K562 (cell line): Measurements from ENCODE around the gene UNC5B. TPM values are rescaled to one million over a fixed set of nuclear protein-coding genes. Genes with fewer than 3 reads are reported as not detected.

Experiments
- ATAC-seq: fragments of 200-7000 bp; cut with Tn5 transposase; 3 replicates; pipeline ENCODE4 v1.9.1; 2020; ENCODE audit warnings: moderate library complexity
- BruUV-seq: library from RNA; stranded (reverse); fragments of 400-500 nt; replicated peaks from 2 replicates; lab custom pipeline; 2021; lab: Mats Ljungman, UMichigan
- CTCF ChIA-PET: fragments of 300-600 bp; formaldehyde crosslinking; extraction: SDS; loops from one replicate; lab custom pipeline; 2021; ENCODE audit warnings: low intra/inter-chr PET ratio; lab: Yijun Ruan, JAX
- POLR2A ChIA-PET: fragments of 300-600, 350-650 bp; sonication (Branson Sonifier 250); formaldehyde crosslinking; extraction: SDS; loops from one replicate; lab custom pipeline; 2021; ENCODE audit warnings: antibody characterized with exemption, inconsistent platforms; lab: Yijun Ruan, JAX
- DNase-seq, 4 experiments: peaks; one replicate each; pipeline versions ENCODE4 v3.0.0 to v3.0.0-alpha.2; 2011 to 2018; ENCODE audit warnings: low spot score in 3 of 4, mixed read lengths in 3 of 4; ENCODE audit errors: extremely low read depth in 1 of 4
- FAIRE-seq: peaks from 2 replicates; lab custom pipeline; 2011; peaks lifted over from hg19 to GRCh38; lab: Jason Lieb, UNC
- H2AFZ ChIP-seq: 2 replicates; pipeline ENCODE4 v1.6.0; 2011; ENCODE audit warnings: low read depth, low read length, control low read depth, inconsistent platforms
- H3K27ac ChIP-seq: fragments of 200-600 bp; 3 replicates; pipeline ENCODE4 v1.8.0; 2011; ENCODE audit warnings: low read depth, mild to moderate bottlenecking, control low read depth, inconsistent platforms, low read length, moderate library complexity, mixed read lengths; ENCODE audit errors: extremely low read depth
- H3K27me3 ChIP-seq, 2 experiments: fragments of 300-600 bp in 1 of 2; 2 replicates in 1 of 2; 3 replicates in 1 of 2; pipeline versions ENCODE4 v1.6.0 to v1.8.0; 2011; ENCODE audit warnings: inconsistent platforms in 2 of 2, low read length in 2 of 2, mild to moderate bottlenecking in 1 of 2, mixed read lengths in 1 of 2, moderate library complexity in 1 of 2; ENCODE audit not compliant: control insufficient read depth in 2 of 2, insufficient read depth in 2 of 2
- H3K36me3 ChIP-seq: fragments of 300-600 bp; 3 replicates; pipeline ENCODE4 v1.8.0; 2011; ENCODE audit warnings: mild to moderate bottlenecking, low read length, inconsistent platforms; ENCODE audit not compliant: control insufficient read depth, insufficient read depth
- H3K4me1 ChIP-seq, 2 experiments: fragments of 200-600 bp in 1 of 2; replicated peaks in 1 of 2; 2 replicates in 1 of 2; 3 replicates in 1 of 2; pipeline versions ENCODE4 v1.5.1 to v1.8.0; 2011; ENCODE audit warnings: inconsistent platforms in 2 of 2, low read length in 2 of 2, mild to moderate bottlenecking in 1 of 2, mixed read lengths in 1 of 2, moderate library complexity in 1 of 2; ENCODE audit not compliant: control insufficient read depth in 2 of 2, insufficient read depth in 2 of 2
- H3K4me2 ChIP-seq: 2 replicates; pipeline ENCODE4 v1.6.1; 2011; ENCODE audit warnings: low read length, control low read depth, inconsistent platforms, mixed read lengths; ENCODE audit not compliant: insufficient read depth
- H3K4me3 ChIP-seq: fragments of 200-600 bp; sonication (generic), shearing (Covaris generic); 2 replicates; pipeline ENCODE4 v1.5.1; 2016; ENCODE audit warnings: control low read depth, inconsistent platforms
- H3K79me2 ChIP-seq: fragments of 200-600 bp; 3 replicates; pipeline ENCODE4 v1.8.0; 2011; ENCODE audit warnings: low read length, inconsistent platforms; ENCODE audit not compliant: control insufficient read depth, insufficient read depth
- H3K9ac ChIP-seq, 2 experiments: 2 replicates each; pipeline versions ENCODE4 v1.6.0 to v1.6.1; 2011; ENCODE audit warnings: low read depth in 2 of 2, low read length in 2 of 2, control low read depth in 1 of 2, inconsistent platforms in 1 of 2, mild to moderate bottlenecking in 1 of 2, mixed read lengths in 1 of 2; ENCODE audit not compliant: insufficient read depth in 1 of 2
- H3K9me1 ChIP-seq: one replicate; pipeline ENCODE4 v1.6.0; 2011; ENCODE audit warnings: inconsistent platforms, mild to moderate bottlenecking, low read length, moderate library complexity; ENCODE audit not compliant: control insufficient read depth, insufficient read depth
- H3K9me3 ChIP-seq: replicated peaks from 2 replicates; pipeline ENCODE4 v1.5.1; 2011; ENCODE audit warnings: low read depth, low read length, inconsistent platforms; ENCODE audit not compliant: control insufficient read depth, insufficient read depth
- H4K20me1 ChIP-seq: replicated peaks from 2 replicates; pipeline ENCODE4 v1.6.1; 2011; ENCODE audit warnings: low read length, inconsistent platforms, mixed read lengths; ENCODE audit not compliant: control insufficient read depth, insufficient read depth
- BCOR ChIP-seq: fragments of 450-650 bp; IDR thresholded peaks from 2 replicates; pipeline ENCODE4 v1.6.1; 2016
- ESRRA ChIP-seq: fragments of 450-650 bp; IDR thresholded peaks from 2 replicates; pipeline ENCODE4 v1.6.1; 2014; ENCODE audit warnings: low read depth, mild to moderate bottlenecking, moderate library complexity, borderline replicate concordance
- HDAC2 ChIP-seq: fragments of 450-650 bp; IDR thresholded peaks from 2 replicates; pipeline ENCODE4 v1.6.1; 2016; ENCODE audit warnings: mild to moderate bottlenecking
- HDAC6 ChIP-seq: IDR thresholded peaks from 2 replicates; pipeline ENCODE4 v1.6.1; 2012; ENCODE audit warnings: low read depth, mild to moderate bottlenecking, control low read depth, inconsistent platforms, low read length, moderate library complexity
- HNRNPUL1 ChIP-seq: fragments of 200-400 bp; formaldehyde crosslinking; IDR thresholded peaks from 2 replicates; pipeline ENCODE4 v1.6.1; 2017; ENCODE audit warnings: low read length
- PCBP1 ChIP-seq: fragments of 200-400 bp; formaldehyde crosslinking; IDR thresholded peaks from 2 replicates; pipeline ENCODE4 v1.6.1; 2018; ENCODE audit warnings: mild to moderate bottlenecking, low read depth, low read length; ENCODE audit not compliant: poor library complexity, severe bottlenecking
- RBM25 ChIP-seq: fragments of 200-400 bp; formaldehyde crosslinking; IDR thresholded peaks from 2 replicates; pipeline ENCODE4 v1.6.1; 2018; ENCODE audit warnings: low read length, low read depth, moderate library complexity; ENCODE audit not compliant: severe bottlenecking
- ZFP36 ChIP-seq: fragments of 150-350 bp; IDR thresholded peaks from 2 replicates; pipeline ENCODE4 v1.6.1; 2018; ENCODE audit warnings: low read length, low read depth; ENCODE audit not compliant: partially characterized antibody
- WGBS: fragments of 100-300 bp; shearing (Covaris generic); methylation state at CpG from one replicate; pipeline ENCODE4 v1.1.6; 2016; ENCODE audit warnings: low coverage, mixed read lengths; ENCODE audit not compliant: insufficient coverage; ENCODE audit errors: missing lambda C conversion rate; 5-methylcytosine and 5-hydroxymethylcytosine counted together
- in situ Hi-C: fragments of 300-500 bp; cut with MboI; formaldehyde crosslinking; loops from 4 replicates; pipeline ENCODE4 v1.15.0; 2018; ENCODE audit warnings: inconsistent platforms, mixed read lengths
- intact Hi-C: fragments of 100-400 bp; cut with micrococcal nuclease; formaldehyde crosslinking; loops from 2 replicates; pipeline ENCODE4 v1.14.2; 2022
- polyA plus RNA-seq, 8 experiments: library from polyadenylated mRNA; depleted of rRNA in 4 of 8; stranded (reverse) in 5 of 8; unstranded in 3 of 8; fragments of >200 nt; fragmentation: Nextera tagmentation in 2 of 8; fragmentation: Illumina TruSeq in 1 of 8; extraction: Ambion mirVana in 2 of 8; extraction: Trizol in 1 of 8; gene quantifications; 2 replicates each; pipeline versions ENCODE4 v1.2.1 to v1.2.3, GENCODE V29; 2011 to 2014; ENCODE audit warnings: inconsistent platforms in 1 of 8, missing spikeins in 1 of 8
- total RNA-seq, 7 experiments: library from RNA; depleted of rRNA in 6 of 7; stranded (reverse); fragments of >200 nt in 6 of 7; fragmentation: Illumina TruSeq in 2 of 7; extraction: Trizol in 2 of 7; gene quantifications; 2 replicates each; pipeline versions ENCODE4 v1.2.1 to v1.2.3, GENCODE V29; 2011 to 2021; ENCODE audit warnings: low replicate concordance in 1 of 7

UNC5B gene
- total and polyA plus RNA-seq, 9 of the 15 experiments (the other 6 are each of a cell fraction or from before 2014, with no cell fraction given): 0.10 to 8.4 (median 2.1) TPM

DNA sequence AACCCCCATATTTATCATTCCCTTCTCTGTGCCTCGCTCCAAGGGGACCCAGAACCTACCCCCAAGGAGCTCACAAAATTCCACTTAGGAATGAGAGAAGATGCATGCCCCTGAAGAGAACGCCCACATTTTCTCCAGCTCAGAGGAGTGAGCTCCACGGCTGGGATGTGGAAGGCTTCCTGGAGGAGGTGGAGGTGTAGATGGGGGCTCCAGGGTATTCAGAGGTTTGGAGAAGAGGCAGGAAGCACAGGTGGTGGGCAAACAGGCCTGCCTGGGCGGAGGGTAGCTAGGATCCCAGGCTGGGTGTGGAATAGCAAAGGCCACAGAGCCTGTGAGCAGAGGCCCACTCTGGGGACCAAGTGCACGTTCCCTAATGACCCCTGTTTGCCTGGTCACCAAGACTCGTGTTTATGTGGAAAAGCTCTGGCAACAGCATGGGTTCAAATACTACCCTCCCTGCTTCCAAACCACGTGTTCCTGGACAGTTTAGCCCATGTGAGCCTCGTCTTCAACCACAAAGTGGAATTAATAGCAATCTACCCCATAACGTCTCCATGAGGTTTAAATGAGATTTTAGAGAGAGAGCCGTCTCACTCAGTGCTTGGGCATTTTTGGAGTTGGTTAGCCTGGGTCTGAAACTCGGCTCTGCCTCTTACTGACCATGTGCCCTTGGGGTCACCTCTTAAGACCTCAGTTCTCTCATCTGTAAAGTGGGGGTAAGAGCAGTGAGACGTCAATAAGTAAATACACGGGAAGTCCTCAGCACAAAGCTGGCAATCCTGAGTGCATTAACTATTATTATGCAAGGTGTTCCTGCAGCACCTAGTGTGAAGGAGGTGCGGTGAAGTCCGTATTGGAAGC, 24.7 kb downstream of the UNC5B start:
- Histone ChIP-seq H3K4me1 (peaks cover 44 to 59% of the 10 kb centered on the region in 2 experiments), H4K20me1 (peaks cover 4% of the 10 kb centered on the region; the same call in 1 of the 2 replicates), H3K36me3 (no peaks in the 10 kb centered on the region), H3K4me3 (no peak overlapping the region), H3K9me1 (no peaks in the 10 kb centered on the region), H3K4me2 (no peak overlapping the region), H3K79me2 (no peaks in the 10 kb centered on the region), H3K27ac (no peak overlapping the region), H3K9me3 (no peaks in the 10 kb centered on the region), H3K27me3 (peaks cover 0 to 11% of the 10 kb centered on the region in 2 experiments; a peak in 2 of 5 replicates), H2AFZ (no peak overlapping the region), H3K9ac (no peak overlapping the region)
- FAIRE-seq (no peak), DNase-seq (no peak), ATAC-seq (no peak)
- 60% methylated on average over 15 of the region's 15 CpGs for WGBS
- intact Hi-C loops: no loop called here
- POLR2A ChIA-PET: interaction anchor here (0.5 to 1.6 kb wide), 5 partner anchors 7 to 52 kb away, joined by 3 to 6 read pairs (median 3); no protein-coding TSS in a partner anchor
- TF ChIP-seq ZFP36 (peak; percentile 75), RBM25 (peak; percentile 85), PCBP1 (no peak), ESRRA (peak; percentile 99), HDAC2 (0 out of 2 replicates have a peak, but pooled peaks have one; percentile 47), BCOR (peak; percentile 57; the same call in 1 of the 2 replicates), HNRNPUL1 (no peak), HDAC6 (no peak)
- no TSS peak for BruUV-seq
- in situ Hi-C loops: no loop called here
- CTCF ChIA-PET: no interaction called here
